ENCODE data around the gene SH2D3C.

SH2D3C gene

DNA sequence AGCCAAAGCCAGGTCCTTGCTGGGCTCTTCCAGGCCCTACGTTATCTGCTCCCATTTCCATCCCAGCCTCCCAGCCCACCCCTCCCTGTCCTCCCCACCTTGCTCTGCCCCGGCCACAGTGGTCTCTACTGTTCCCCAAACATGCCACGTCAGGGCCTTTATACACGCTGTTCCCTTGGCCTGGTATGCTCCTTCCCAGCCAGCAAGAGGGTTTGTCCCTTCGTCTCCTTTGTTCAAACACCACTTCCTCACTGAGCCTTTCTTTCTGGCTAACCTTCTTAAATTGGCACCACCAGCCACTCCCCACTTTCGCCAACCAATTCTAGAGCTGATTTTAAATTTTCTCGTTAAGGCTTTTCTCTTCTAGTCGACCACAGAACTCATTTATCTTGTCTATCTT is 9.8 kb downstream of the SH2D3C start:
- H2AFZ ChIP-seq (ENCODE audit: low read depth) = no peak overlapping the region
- H3K27me3 ChIP-seq (ENCODE audit: insufficient read depth, low read depth) = no peaks in the 10 kb centered on the region
- H3K27ac ChIP-seq = no peak overlapping the region
- no peaks in the 10 kb centered on the region for H4K20me1 ChIP-seq (ENCODE audit: insufficient read depth)
- H3K36me3 ChIP-seq (ENCODE audit: insufficient read depth) = no peaks in the 10 kb centered on the region
- H3K4me3 ChIP-seq (IDR thresholded peaks at IDR 0.05; ENCODE audit: insufficient read depth, low read depth, low read length) = no peak overlapping the region
- no peak overlapping the region for H3K4me2 ChIP-seq
- no peak overlapping the region for H3K9ac ChIP-seq
- peaks cover 39% of the 10 kb centered on the region for H3K4me1 ChIP-seq (ENCODE audit: low read depth, poor library complexity, severe bottlenecking)
- TF ChIP-seq, protein P1, sequence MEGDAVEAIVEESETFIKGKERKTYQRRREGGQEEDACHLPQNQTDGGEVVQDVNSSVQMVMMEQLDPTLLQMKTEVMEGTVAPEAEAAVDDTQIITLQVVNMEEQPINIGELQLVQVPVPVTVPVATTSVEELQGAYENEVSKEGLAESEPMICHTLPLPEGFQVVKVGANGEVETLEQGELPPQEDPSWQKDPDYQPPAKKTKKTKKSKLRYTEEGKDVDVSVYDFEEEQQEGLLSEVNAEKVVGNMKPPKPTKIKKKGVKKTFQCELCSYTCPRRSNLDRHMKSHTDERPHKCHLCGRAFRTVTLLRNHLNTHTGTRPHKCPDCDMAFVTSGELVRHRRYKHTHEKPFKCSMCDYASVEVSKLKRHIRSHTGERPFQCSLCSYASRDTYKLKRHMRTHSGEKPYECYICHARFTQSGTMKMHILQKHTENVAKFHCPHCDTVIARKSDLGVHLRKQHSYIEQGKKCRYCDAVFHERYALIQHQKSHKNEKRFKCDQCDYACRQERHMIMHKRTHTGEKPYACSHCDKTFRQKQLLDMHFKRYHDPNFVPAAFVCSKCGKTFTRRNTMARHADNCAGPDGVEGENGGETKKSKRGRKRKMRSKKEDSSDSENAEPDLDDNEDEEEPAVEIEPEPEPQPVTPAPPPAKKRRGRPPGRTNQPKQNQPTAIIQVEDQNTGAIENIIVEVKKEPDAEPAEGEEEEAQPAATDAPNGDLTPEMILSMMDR (conservative IDR thresholded peaks at IDR 0.05; ENCODE audit: low read depth, low read length) = no peak
- H3K79me2 ChIP-seq (ENCODE audit: insufficient read depth, low read depth) = no peaks in the 10 kb centered on the region

DNA sequence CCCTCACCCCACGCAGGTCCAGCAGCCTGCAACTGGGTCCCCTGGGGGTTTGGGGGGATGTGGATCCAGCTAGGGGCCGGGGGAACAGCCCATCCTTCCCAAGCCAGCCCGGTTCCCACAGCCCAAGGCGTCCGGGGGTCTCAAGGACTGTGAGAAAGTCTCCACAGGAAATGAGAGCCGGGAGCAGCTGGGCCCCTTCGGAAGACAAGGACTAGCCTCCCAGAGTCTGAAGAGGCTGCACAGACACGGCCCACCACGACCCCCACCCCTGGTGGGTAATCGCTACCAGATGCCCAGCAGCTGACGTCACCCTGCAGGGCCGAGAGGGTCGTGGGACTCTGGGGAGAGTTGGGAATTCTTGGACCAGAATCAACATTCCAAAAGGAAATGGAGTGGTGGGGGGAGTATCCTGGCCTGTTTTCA is 10.5 kb downstream of the SH2D3C start:
- no peak overlapping the region for H3K4me2 ChIP-seq
- TF ChIP-seq, protein P1 (conservative IDR thresholded peaks at IDR 0.05; ENCODE audit: low read depth, low read length) = no peak
- H2AFZ ChIP-seq (ENCODE audit: low read depth) = no peak overlapping the region
- no peaks in the 10 kb centered on the region for H3K36me3 ChIP-seq (ENCODE audit: insufficient read depth)
- no peak overlapping the region for H3K4me3 ChIP-seq (IDR thresholded peaks at IDR 0.05; ENCODE audit: insufficient read depth, low read depth, low read length)
- no peaks in the 10 kb centered on the region for H3K27me3 ChIP-seq (ENCODE audit: insufficient read depth, low read depth)
- no peaks in the 10 kb centered on the region for H3K79me2 ChIP-seq (ENCODE audit: insufficient read depth, low read depth)
- peaks cover 32% of the 10 kb centered on the region for H3K4me1 ChIP-seq (ENCODE audit: low read depth, poor library complexity, severe bottlenecking)
- H3K27ac ChIP-seq = no peak overlapping the region
- H4K20me1 ChIP-seq (ENCODE audit: insufficient read depth) = no peaks in the 10 kb centered on the region
- no peak overlapping the region for H3K9ac ChIP-seq

DNA sequence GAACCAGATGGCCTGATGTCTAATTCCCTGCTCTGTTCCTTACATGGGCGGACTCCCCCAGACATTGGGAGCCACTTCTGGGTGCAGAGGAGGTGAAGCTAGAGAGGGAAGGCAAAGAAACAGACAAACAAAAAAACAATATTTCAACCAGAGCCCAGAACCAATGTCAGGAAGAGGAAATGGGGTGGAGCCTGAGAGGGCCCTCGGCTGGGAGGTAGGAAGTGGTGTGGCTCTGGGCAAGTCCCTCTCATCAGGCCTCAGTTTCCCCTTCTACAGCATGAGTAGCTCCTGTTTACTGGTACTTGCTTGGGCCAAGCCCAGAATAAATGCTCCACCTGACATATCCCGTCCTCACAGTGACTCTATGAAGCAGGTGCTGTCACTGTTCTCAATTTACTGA is 11.1 kb downstream of the SH2D3C start:
- H3K4me3 ChIP-seq (IDR thresholded peaks at IDR 0.05; ENCODE audit: insufficient read depth, low read depth, low read length) = no peak overlapping the region
- no peaks in the 10 kb centered on the region for H3K79me2 ChIP-seq (ENCODE audit: insufficient read depth, low read depth)
- no peak overlapping the region for H3K27ac ChIP-seq
- peaks cover 27% of the 10 kb centered on the region for H3K4me1 ChIP-seq (ENCODE audit: low read depth, poor library complexity, severe bottlenecking)
- H3K4me2 ChIP-seq = no peak overlapping the region
- no peak overlapping the region for H2AFZ ChIP-seq (ENCODE audit: low read depth)
- TF ChIP-seq, protein P1 (conservative IDR thresholded peaks at IDR 0.05; ENCODE audit: low read depth, low read length) = no peak
- no peaks in the 10 kb centered on the region for H3K27me3 ChIP-seq (ENCODE audit: insufficient read depth, low read depth)
- H3K9ac ChIP-seq = no peak overlapping the region
- H4K20me1 ChIP-seq (ENCODE audit: insufficient read depth) = no peaks in the 10 kb centered on the region
- H3K36me3 ChIP-seq (ENCODE audit: insufficient read depth) = no peaks in the 10 kb centered on the region

DNA sequence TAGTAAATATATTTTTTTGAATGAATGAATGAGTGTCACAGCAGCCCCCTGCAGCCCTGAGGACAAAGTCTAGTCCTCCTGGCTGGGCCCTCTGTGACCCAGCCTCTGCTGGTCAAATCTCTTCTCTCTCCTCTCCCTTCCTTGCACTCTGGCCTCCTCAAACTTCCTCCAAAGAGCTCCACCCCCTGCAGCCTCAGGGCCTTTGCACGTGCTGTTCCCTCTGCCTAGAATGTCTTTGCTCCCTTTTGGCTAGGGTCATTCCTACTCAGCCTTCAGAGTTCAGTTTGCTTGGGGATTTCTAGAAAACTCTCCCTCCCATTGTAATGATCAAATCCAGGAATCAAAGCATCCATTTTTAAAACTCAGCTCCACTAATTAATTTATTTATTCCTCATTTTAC is 13.0 kb downstream of the SH2D3C start:
- H2AFZ ChIP-seq (ENCODE audit: low read depth) = no peak overlapping the region
- peaks cover 13% of the 10 kb centered on the region for H3K4me1 ChIP-seq (ENCODE audit: low read depth, poor library complexity, severe bottlenecking)
- no peaks in the 10 kb centered on the region for H3K79me2 ChIP-seq (ENCODE audit: insufficient read depth, low read depth)
- TF ChIP-seq, protein P1 (conservative IDR thresholded peaks at IDR 0.05; ENCODE audit: low read depth, low read length) = no peak
- no peaks in the 10 kb centered on the region for H4K20me1 ChIP-seq (ENCODE audit: insufficient read depth)
- no peak overlapping the region for H3K9ac ChIP-seq
- H3K27me3 ChIP-seq (ENCODE audit: insufficient read depth, low read depth) = no peaks in the 10 kb centered on the region
- H3K36me3 ChIP-seq (ENCODE audit: insufficient read depth) = no peaks in the 10 kb centered on the region
- no peak overlapping the region for H3K27ac ChIP-seq
- H3K4me3 ChIP-seq (IDR thresholded peaks at IDR 0.05; ENCODE audit: insufficient read depth, low read depth, low read length) = no peak overlapping the region
- H3K4me2 ChIP-seq = no peak overlapping the region
